H9 (cell line): ENCODE measurements around the gene GBP7. TPM values are rescaled to one million over a fixed set of nuclear protein-coding genes. Genes with fewer than 3 reads are reported as not detected.

ENCODE experiments used
- DNase-seq: peaks from one replicate; pipeline ENCODE4 v3.0.0-alpha.2; 2017
- H2AFZ ChIP-seq: one replicate; pipeline ENCODE4 v1.6.1; 2013; ENCODE audit warnings: mild to moderate bottlenecking, low read length, control low read depth, moderate library complexity
- H2AK5ac ChIP-seq: 2 replicates; pipeline ENCODE4 v1.6.1; 2013; ENCODE audit warnings: low read length, control low read depth, mixed read lengths; ENCODE audit not compliant: insufficient read length
- H2BK120ac ChIP-seq: one replicate; pipeline ENCODE4 v1.6.1; 2013; ENCODE audit warnings: low read depth, mild to moderate bottlenecking, low read length, control low read depth, inconsistent platforms; ENCODE audit not compliant: poor library complexity, severe bottlenecking
- H2BK12ac ChIP-seq: 2 replicates; pipeline ENCODE4 v1.6.1; 2013; ENCODE audit warnings: low read length, control low read depth, mixed read lengths, low read depth; ENCODE audit not compliant: insufficient read length
- H2BK15ac ChIP-seq: 2 replicates; pipeline ENCODE4 v1.6.1; 2013; ENCODE audit warnings: low read depth, low read length, control low read depth
- H2BK20ac ChIP-seq: one replicate; pipeline ENCODE4 v1.6.1; 2013; ENCODE audit warnings: low read depth, mild to moderate bottlenecking, low read length, control low read depth, inconsistent platforms; ENCODE audit not compliant: poor library complexity, severe bottlenecking
- H2BK5ac ChIP-seq: 2 replicates; pipeline ENCODE4 v1.6.1; 2013; ENCODE audit warnings: low read length, control low read depth, mixed read lengths; ENCODE audit not compliant: insufficient read length
- H3K14ac ChIP-seq: 2 replicates; pipeline ENCODE4 v1.6.1; 2013; ENCODE audit warnings: low read length, control low read depth; ENCODE audit not compliant: insufficient read depth
- H3K18ac ChIP-seq: 2 replicates; pipeline ENCODE4 v1.6.1; 2013; ENCODE audit warnings: low read depth, mild to moderate bottlenecking, mixed read lengths, low read length, control low read depth; ENCODE audit not compliant: insufficient read length
- H3K23ac ChIP-seq: 2 replicates; pipeline ENCODE4 v1.6.1; 2013; ENCODE audit warnings: low read length, control low read depth, mixed read lengths, low read depth; ENCODE audit not compliant: insufficient read length
- H3K23me2 ChIP-seq: 2 replicates; pipeline ENCODE4 v1.6.1; 2013; ENCODE audit warnings: low read depth, mild to moderate bottlenecking, mixed read lengths, low read length, control low read depth; ENCODE audit not compliant: insufficient read length, poor library complexity, severe bottlenecking
- H3K27ac ChIP-seq: 2 replicates; pipeline ENCODE4 v1.5.1; 2013; ENCODE audit warnings: low read length, control low read depth, mixed read lengths, low read depth; ENCODE audit not compliant: insufficient read length
- H3K27me3 ChIP-seq: 2 replicates; pipeline ENCODE4 v1.6.1; 2013; ENCODE audit warnings: low read length, control low read depth, inconsistent platforms; ENCODE audit not compliant: insufficient read depth
- H3K4ac ChIP-seq: 2 replicates; pipeline ENCODE4 v1.6.1; 2013; ENCODE audit warnings: low read depth, mild to moderate bottlenecking, control low read depth, inconsistent platforms, low read length, moderate library complexity
- H3K4me1 ChIP-seq: 2 replicates; pipeline ENCODE4 v1.6.1; 2013; ENCODE audit warnings: low read length, control low read depth, inconsistent platforms; ENCODE audit not compliant: insufficient read depth
- H3K4me2 ChIP-seq: 2 replicates; pipeline ENCODE4 v1.6.1; 2013; ENCODE audit warnings: low read length, control low read depth, mixed read lengths; ENCODE audit not compliant: insufficient read length, insufficient read depth
- H3K56ac ChIP-seq: 2 replicates; pipeline ENCODE4 v1.6.1; 2013; ENCODE audit warnings: low read depth, mild to moderate bottlenecking, mixed read lengths, low read length, control low read depth; ENCODE audit not compliant: insufficient read length
- H3K79me1 ChIP-seq: 2 replicates; pipeline ENCODE4 v1.6.1; 2013; ENCODE audit warnings: low read depth, mild to moderate bottlenecking, moderate library complexity, low read length, control low read depth, inconsistent platforms; ENCODE audit not compliant: insufficient read depth, poor library complexity, severe bottlenecking
- H3K79me2 ChIP-seq: 2 replicates; pipeline ENCODE4 v1.6.1; 2013; ENCODE audit warnings: low read length, control low read depth, inconsistent platforms; ENCODE audit not compliant: insufficient read depth
- H3K9ac ChIP-seq: 2 replicates; pipeline ENCODE4 v1.6.1; 2013; ENCODE audit warnings: low read length, control low read depth, mixed read lengths; ENCODE audit not compliant: insufficient read length; ENCODE audit errors: extremely low read depth
- H3K9me3 ChIP-seq: one replicate; pipeline ENCODE4 v1.6.1; 2013; ENCODE audit warnings: low read depth, low read length, inconsistent platforms; ENCODE audit not compliant: control insufficient read depth
- H3T11ph ChIP-seq: one replicate; pipeline ENCODE4 v1.6.1; 2013; ENCODE audit warnings: mild to moderate bottlenecking, low read length, control low read depth, inconsistent platforms
- H4K20me1 ChIP-seq: one replicate; pipeline ENCODE4 v1.6.1; 2013; ENCODE audit not compliant: control insufficient read depth, insufficient read length, insufficient read depth
- H4K5ac ChIP-seq: 2 replicates; pipeline ENCODE4 v1.6.1; 2013; ENCODE audit warnings: low read depth, mild to moderate bottlenecking, mixed read lengths, low read length, control low read depth; ENCODE audit not compliant: insufficient read length
- H4K8ac ChIP-seq: replicated peaks from 2 replicates; pipeline ENCODE4 v1.6.1; 2013; ENCODE audit warnings: low read length, control low read depth, mixed read lengths, low read depth; ENCODE audit not compliant: insufficient read length
- H4K91ac ChIP-seq: 2 replicates; pipeline ENCODE4 v1.6.1; 2013; ENCODE audit warnings: low read depth, mild to moderate bottlenecking, moderate library complexity, mixed read lengths, low read length, control low read depth; ENCODE audit not compliant: insufficient read length
- H3K27ac Mint-ChIP-seq, 3 experiments: 2 replicates in 2 of 3; 3 replicates in 1 of 3; pipeline ENCODE4 v1.8.0; 2020 to 2021; ENCODE audit warnings: mixed read lengths in 3 of 3, mild to moderate bottlenecking in 1 of 3, moderate library complexity in 1 of 3
- H3K27me3 Mint-ChIP-seq: 2 replicates; pipeline ENCODE4 v1.8.0; 2021; ENCODE audit warnings: low read depth, mild to moderate bottlenecking, moderate library complexity, mixed read lengths
- H3K36me3 Mint-ChIP-seq, 3 experiments: 2 replicates in 2 of 3; 3 replicates in 1 of 3; pipeline ENCODE4 v1.8.0; 2020 to 2021; ENCODE audit warnings: low read depth in 3 of 3, mixed read lengths in 3 of 3; ENCODE audit not compliant: insufficient read depth in 1 of 3
- H3K4me1 Mint-ChIP-seq, 2 experiments: 2 replicates each; pipeline ENCODE4 v1.8.0; 2020; ENCODE audit warnings: mixed read lengths in 2 of 2
- H3K4me3 Mint-ChIP-seq, 2 experiments: 2 replicates in 1 of 2; 3 replicates in 1 of 2; pipeline ENCODE4 v1.8.0; 2020 to 2021; ENCODE audit warnings: mild to moderate bottlenecking in 2 of 2, mixed read lengths in 2 of 2, moderate library complexity in 1 of 2
- H3K9me3 Mint-ChIP-seq, 2 experiments: 2 replicates in 1 of 2; 3 replicates in 1 of 2; pipeline ENCODE4 v1.8.0; 2020; ENCODE audit warnings: mild to moderate bottlenecking in 2 of 2, mixed read lengths in 2 of 2, moderate library complexity in 1 of 2
- WGBS: extraction: QIAGEN DNeasy Blood & Tissue Kit; methylation state at CpG from one replicate; pipeline ENCODE4 v1.1.7; 2013; ENCODE audit warnings: missing lambda C conversion rate, low lambda C conversion rate, mixed read lengths; ENCODE audit not compliant: insufficient read length; ENCODE audit errors: extremely low coverage; 5-methylcytosine and 5-hydroxymethylcytosine counted together
- total RNA-seq: library from RNA; stranded (reverse); gene quantifications from 2 replicates; pipeline ENCODE4 v1.2.1, GENCODE V29; 2021
- TF ChIP-seq, protein P1 (sequence below): fragments of 200-600 bp; sonication (generic); conservative IDR thresholded peaks from 3 replicates; pipeline ENCODE4 v1.8.0; 2021; ENCODE audit warnings: antibody characterized with exemption, mild to moderate bottlenecking

Gene GBP7
- total RNA-seq, 1 experiment from 2014 or later = not detected

DNA sequence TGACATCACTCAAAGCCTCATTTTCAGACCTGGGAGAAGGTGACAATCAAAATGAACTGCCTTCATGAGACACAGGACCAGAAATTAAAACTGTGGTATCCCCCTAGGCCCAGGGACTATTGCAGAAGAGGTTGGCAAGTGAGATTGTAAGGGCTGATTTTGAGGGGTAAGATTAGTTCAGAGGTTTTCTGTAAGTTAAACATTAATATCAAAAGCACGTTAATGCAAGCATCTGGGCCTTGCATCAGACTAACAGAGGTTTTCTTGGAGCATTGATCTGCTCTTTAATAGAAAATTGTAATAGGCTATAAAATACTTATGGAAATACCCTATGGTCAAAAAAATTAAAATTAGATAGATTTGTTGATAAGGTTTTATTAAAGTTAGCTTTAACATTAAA, 37.5 kb upstream of the GBP7 start:
- Mint-ChIP-seq H3K4me3 (no peak overlapping the region), H3K4me1 (no peaks in the 10 kb centered on the region), H3K27ac (no peak overlapping the region), H3K36me3 (peaks cover 0 to 11% (median 7%) of the 10 kb centered on the region in 3 experiments; a peak in 5 of 7 replicates), H3K9me3 (peaks cover 42 to 47% of the 10 kb centered on the region in 2 experiments), H3K27me3 (no peaks in the 10 kb centered on the region)
- H3K79me1 ChIP-seq = no peaks in the 10 kb centered on the region
- H3K14ac ChIP-seq = no peak overlapping the region
- no peak overlapping the region for H4K5ac ChIP-seq
- H3K23me2 ChIP-seq = no peaks in the 10 kb centered on the region
- no peaks in the 10 kb centered on the region for H3K79me2 ChIP-seq
- no peaks in the 10 kb centered on the region for H4K20me1 ChIP-seq
- H3K4ac ChIP-seq = no peak overlapping the region
- no peak for DNase-seq
- H3K27ac ChIP-seq = no peak overlapping the region
- no peaks in the 10 kb centered on the region for H3K4me1 ChIP-seq
- H4K8ac ChIP-seq = no peak overlapping the region
- H3K56ac ChIP-seq = no peak overlapping the region
- no peak overlapping the region for H3K4me2 ChIP-seq
- no peaks in the 10 kb centered on the region for H3K9me3 ChIP-seq
- H2BK5ac ChIP-seq = no peak overlapping the region
- no peak overlapping the region for H2AK5ac ChIP-seq
- no peaks in the 10 kb centered on the region for H3K27me3 ChIP-seq
- no peak overlapping the region for H2BK12ac ChIP-seq
- no peak overlapping the region for H2BK120ac ChIP-seq
- H2BK20ac ChIP-seq = no peak overlapping the region
- H4K91ac ChIP-seq = no peak overlapping the region
- H2BK15ac ChIP-seq = no peak overlapping the region
- H3T11ph ChIP-seq = no peak overlapping the region
- no CpG with 5 or more reads among the region's 1 CpG for WGBS
- no peak overlapping the region for H2AFZ ChIP-seq
- no peak overlapping the region for H3K23ac ChIP-seq
- TF ChIP-seq, protein P1, sequence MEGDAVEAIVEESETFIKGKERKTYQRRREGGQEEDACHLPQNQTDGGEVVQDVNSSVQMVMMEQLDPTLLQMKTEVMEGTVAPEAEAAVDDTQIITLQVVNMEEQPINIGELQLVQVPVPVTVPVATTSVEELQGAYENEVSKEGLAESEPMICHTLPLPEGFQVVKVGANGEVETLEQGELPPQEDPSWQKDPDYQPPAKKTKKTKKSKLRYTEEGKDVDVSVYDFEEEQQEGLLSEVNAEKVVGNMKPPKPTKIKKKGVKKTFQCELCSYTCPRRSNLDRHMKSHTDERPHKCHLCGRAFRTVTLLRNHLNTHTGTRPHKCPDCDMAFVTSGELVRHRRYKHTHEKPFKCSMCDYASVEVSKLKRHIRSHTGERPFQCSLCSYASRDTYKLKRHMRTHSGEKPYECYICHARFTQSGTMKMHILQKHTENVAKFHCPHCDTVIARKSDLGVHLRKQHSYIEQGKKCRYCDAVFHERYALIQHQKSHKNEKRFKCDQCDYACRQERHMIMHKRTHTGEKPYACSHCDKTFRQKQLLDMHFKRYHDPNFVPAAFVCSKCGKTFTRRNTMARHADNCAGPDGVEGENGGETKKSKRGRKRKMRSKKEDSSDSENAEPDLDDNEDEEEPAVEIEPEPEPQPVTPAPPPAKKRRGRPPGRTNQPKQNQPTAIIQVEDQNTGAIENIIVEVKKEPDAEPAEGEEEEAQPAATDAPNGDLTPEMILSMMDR = no peak
- H3K18ac ChIP-seq = no peak overlapping the region
- H3K9ac ChIP-seq = no peak overlapping the region
